Measurements from ENCODE around the gene CEP112.
"Not testable (repeated sequence)": the region's sequence is repeated elsewhere in the genome, so short reads cannot be mapped to it uniquely, and the experiment has no call there.

CEP112 gene

DNA sequence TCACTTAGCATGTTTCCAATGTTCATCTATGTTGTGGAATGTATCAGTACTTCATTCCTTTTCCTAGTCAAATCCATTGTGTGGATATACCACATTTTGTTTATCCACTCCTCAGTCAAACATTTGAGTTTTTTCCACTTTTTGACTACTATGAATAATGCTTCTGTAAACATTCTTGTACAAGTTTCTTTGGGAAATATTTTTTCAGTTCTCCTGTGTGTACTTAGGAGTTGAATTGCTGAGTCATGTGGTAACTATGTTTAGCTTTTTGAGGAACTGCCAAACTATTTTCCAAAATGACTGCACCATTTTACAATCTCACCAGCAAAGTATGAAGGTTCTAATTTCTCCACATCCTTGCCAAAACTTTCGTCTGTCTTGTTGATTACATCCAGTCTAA, 406.8 kb downstream of the CEP112 start:
- Histone ChIP-seq H3K4me1 (ENCODE audit: control insufficient read depth, insufficient read depth, low read length) (peaks cover 6% of the 10 kb centered on the region; the same call in 1 of the 2 replicates), H3K36me3 (ENCODE audit: control insufficient read depth, insufficient read depth, low read length) (no peaks in the 10 kb centered on the region), H3K4me3 (ENCODE audit: low read depth, low read length) (no peak overlapping the region), H3K9ac (ENCODE audit: low read depth, low read length) (no peak overlapping the region), H3K27me3 (ENCODE audit: control insufficient read depth, insufficient read depth, low read length) (no peaks in the 10 kb centered on the region), H3K9me3 (ENCODE audit: control insufficient read depth, insufficient read depth, low read length) (no peaks in the 10 kb centered on the region), H3K27ac (ENCODE audit: low read depth, low read length) (no peak overlapping the region)

DNA sequence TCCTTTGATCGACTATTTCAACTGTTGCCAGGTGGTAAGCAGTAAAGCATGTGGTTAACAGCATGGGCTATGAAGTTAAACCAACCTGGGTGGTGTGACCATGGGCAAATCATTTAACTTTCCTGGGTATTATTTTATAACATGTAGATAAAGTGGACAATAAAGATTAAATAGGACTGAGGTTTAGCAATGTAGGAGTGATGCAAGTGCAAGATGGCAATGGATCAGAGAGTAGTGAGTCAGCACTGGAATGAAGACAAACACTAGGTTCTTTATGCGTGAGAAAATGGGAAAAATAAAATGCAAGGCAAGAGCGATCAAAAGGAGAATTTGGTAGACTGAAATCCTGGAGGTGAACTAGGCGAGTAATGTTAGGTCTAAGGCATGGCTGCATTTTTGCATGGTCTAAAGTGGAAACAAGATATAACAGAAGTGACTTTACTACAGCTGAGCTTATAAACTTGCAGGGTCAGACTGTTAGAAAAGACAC, 408.0 kb downstream of the CEP112 start:
- no peaks in the 10 kb centered on the region for H3K36me3 ChIP-seq (ENCODE audit: control insufficient read depth, insufficient read depth, low read length)
- H3K27me3 ChIP-seq (ENCODE audit: control insufficient read depth, insufficient read depth, low read length), result no peaks in the 10 kb centered on the region
- no peak overlapping the region for H3K9ac ChIP-seq (ENCODE audit: low read depth, low read length)
- no peak overlapping the region for H3K27ac ChIP-seq (ENCODE audit: low read depth, low read length)
- peaks cover 4% of the 10 kb centered on the region; the same call in 1 of the 2 replicates for H3K4me1 ChIP-seq (ENCODE audit: control insufficient read depth, insufficient read depth, low read length)
- no peak overlapping the region for H3K4me3 ChIP-seq (ENCODE audit: low read depth, low read length)
- H3K9me3 ChIP-seq (ENCODE audit: control insufficient read depth, insufficient read depth, low read length), result no peaks in the 10 kb centered on the region

DNA sequence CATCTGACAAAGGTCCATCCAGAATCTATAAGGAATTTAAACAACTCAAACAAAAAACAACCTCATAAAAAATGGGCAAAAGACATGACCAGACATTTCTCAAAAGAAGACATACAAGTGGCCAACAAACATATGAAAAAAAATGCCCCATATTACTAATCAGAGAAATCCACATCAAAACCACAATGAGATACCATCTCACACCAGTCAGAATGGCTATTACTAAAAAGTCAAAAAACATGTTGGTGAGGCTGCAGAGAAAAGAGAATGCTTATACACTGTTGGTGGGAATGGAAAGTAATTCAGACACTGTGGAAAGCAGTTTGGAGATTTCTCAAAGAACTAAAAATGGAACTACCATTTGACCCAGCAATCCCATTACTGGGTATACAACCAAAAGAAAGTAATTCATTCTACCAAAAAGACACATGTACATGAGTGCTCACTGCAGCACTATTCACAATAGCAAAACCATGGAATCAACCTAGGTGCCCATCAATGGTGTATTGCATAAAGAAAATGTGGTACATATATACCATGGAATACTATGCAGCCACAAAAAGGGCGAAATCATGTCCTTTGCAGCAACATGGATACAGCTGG, 409.7 kb downstream of the CEP112 start:
- not testable (repeated sequence) for H3K27ac ChIP-seq (ENCODE audit: low read depth, low read length); H3K9me3 ChIP-seq (ENCODE audit: control insufficient read depth, insufficient read depth, low read length); H3K27me3 ChIP-seq (ENCODE audit: control insufficient read depth, insufficient read depth, low read length); H3K36me3 ChIP-seq (ENCODE audit: control insufficient read depth, insufficient read depth, low read length); H3K4me1 ChIP-seq (ENCODE audit: control insufficient read depth, insufficient read depth, low read length); H3K9ac ChIP-seq (ENCODE audit: low read depth, low read length); H3K4me3 ChIP-seq (ENCODE audit: low read depth, low read length)

DNA sequence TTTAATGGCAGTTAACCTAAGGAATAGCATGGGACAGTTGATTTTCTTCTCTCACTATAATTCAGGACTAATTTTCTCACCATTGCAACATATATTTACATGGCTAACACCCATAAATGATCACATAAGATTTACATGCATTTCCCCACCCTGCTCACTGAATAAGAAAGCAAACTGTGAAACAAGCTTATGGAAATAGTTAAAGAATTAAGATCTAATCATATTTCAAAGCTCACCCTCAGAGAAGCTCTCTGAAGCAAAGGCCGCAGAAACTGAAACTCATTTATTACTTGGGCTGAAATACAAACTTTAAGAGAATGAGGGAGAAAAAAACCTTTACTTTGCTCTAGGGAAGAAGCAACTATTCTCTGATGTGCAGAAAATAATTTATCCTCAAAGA, 411.8 kb downstream of the CEP112 start:
- H3K9me3 ChIP-seq (ENCODE audit: control insufficient read depth, insufficient read depth, low read length), result no peaks in the 10 kb centered on the region
- H3K9ac ChIP-seq (ENCODE audit: low read depth, low read length), result no peak overlapping the region
- H3K36me3 ChIP-seq (ENCODE audit: control insufficient read depth, insufficient read depth, low read length), result no peaks in the 10 kb centered on the region
- H3K27ac ChIP-seq (ENCODE audit: low read depth, low read length), result no peak overlapping the region
- no peaks in the 10 kb centered on the region for H3K4me1 ChIP-seq (ENCODE audit: control insufficient read depth, insufficient read depth, low read length)
- no peaks in the 10 kb centered on the region for H3K27me3 ChIP-seq (ENCODE audit: control insufficient read depth, insufficient read depth, low read length)
- no peak overlapping the region for H3K4me3 ChIP-seq (ENCODE audit: low read depth, low read length)

DNA sequence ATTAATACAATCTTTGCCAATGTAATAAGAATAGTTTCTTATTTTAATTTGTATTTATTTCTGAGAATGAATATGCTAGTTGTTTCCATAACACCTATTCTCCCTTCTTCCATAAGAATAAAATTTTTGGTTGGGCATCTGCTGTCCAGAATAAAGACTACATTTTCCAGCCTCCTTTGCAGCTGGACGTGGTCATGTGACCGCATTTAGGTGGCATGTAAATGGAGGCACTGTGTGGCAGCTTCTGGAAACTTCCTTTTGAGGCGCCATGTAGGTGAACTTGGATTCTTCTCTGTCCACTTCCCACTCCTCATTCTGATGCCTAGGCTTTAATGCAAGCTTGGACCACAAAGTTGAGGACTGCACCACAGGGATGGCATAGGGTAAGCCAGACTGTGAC, 415.0 kb downstream of the CEP112 start:
- no peak overlapping the region for H3K27ac ChIP-seq (ENCODE audit: low read depth, low read length)
- H3K4me1 ChIP-seq (ENCODE audit: control insufficient read depth, insufficient read depth, low read length), result no peaks in the 10 kb centered on the region
- no peaks in the 10 kb centered on the region for H3K9me3 ChIP-seq (ENCODE audit: control insufficient read depth, insufficient read depth, low read length)
- no peak overlapping the region for H3K4me3 ChIP-seq (ENCODE audit: low read depth, low read length)
- no peaks in the 10 kb centered on the region for H3K36me3 ChIP-seq (ENCODE audit: control insufficient read depth, insufficient read depth, low read length)
- no peaks in the 10 kb centered on the region for H3K27me3 ChIP-seq (ENCODE audit: control insufficient read depth, insufficient read depth, low read length)
- no peak overlapping the region for H3K9ac ChIP-seq (ENCODE audit: low read depth, low read length)

DNA sequence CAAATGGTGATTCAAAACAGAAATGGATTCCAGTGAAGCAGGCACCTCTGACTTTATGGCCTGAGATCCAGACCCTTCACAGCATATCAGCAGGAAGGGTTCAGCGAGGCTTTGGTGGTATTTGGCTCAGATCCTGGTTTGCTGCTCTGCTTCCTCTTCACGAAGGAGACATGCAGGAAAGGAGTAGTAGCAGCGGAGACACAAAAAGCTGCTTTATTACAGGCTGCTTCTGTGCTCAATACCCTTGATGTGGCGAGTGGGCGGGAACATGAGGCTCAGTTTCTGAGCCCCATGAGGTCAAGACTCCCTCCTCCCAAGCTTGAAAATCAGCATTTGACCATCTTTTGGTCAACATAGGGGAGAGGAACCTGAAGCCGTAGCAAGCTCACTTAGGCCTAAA, 417.1 kb downstream of the CEP112 start:
- no peak overlapping the region for H3K9ac ChIP-seq (ENCODE audit: low read depth, low read length)
- H3K27me3 ChIP-seq (ENCODE audit: control insufficient read depth, insufficient read depth, low read length), result no peaks in the 10 kb centered on the region
- H3K4me1 ChIP-seq (ENCODE audit: control insufficient read depth, insufficient read depth, low read length), result no peaks in the 10 kb centered on the region
- no peak overlapping the region for H3K27ac ChIP-seq (ENCODE audit: low read depth, low read length)
- H3K36me3 ChIP-seq (ENCODE audit: control insufficient read depth, insufficient read depth, low read length), result no peaks in the 10 kb centered on the region
- H3K9me3 ChIP-seq (ENCODE audit: control insufficient read depth, insufficient read depth, low read length), result no peaks in the 10 kb centered on the region
- no peak overlapping the region for H3K4me3 ChIP-seq (ENCODE audit: low read depth, low read length)

DNA sequence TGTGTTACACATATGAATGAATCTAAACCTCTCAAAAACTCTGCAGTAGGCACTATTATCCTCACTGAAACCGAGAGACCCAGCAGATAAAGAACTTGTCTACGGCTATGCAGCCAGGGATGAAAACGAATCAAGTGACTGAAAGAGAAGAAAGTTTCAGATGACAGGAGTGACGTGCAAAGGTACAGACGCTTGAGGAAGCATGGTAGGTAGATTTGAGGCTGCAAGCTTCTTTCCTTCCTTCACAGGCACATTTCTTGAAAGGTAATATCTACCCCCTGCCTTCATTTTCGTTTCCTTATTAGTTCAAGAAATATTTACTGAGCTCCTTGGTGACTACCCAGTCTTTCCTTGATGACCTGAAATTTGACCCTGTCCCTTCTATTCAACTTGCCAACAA, 418.9 kb downstream of the CEP112 start:
- no peak overlapping the region for H3K9ac ChIP-seq (ENCODE audit: low read depth, low read length)
- H3K4me3 ChIP-seq (ENCODE audit: low read depth, low read length), result no peak overlapping the region
- H3K27ac ChIP-seq (ENCODE audit: low read depth, low read length), result no peak overlapping the region
- no peaks in the 10 kb centered on the region for H3K4me1 ChIP-seq (ENCODE audit: control insufficient read depth, insufficient read depth, low read length)
- H3K36me3 ChIP-seq (ENCODE audit: control insufficient read depth, insufficient read depth, low read length), result no peaks in the 10 kb centered on the region
- H3K27me3 ChIP-seq (ENCODE audit: control insufficient read depth, insufficient read depth, low read length), result no peaks in the 10 kb centered on the region
- no peaks in the 10 kb centered on the region for H3K9me3 ChIP-seq (ENCODE audit: control insufficient read depth, insufficient read depth, low read length)

DNA sequence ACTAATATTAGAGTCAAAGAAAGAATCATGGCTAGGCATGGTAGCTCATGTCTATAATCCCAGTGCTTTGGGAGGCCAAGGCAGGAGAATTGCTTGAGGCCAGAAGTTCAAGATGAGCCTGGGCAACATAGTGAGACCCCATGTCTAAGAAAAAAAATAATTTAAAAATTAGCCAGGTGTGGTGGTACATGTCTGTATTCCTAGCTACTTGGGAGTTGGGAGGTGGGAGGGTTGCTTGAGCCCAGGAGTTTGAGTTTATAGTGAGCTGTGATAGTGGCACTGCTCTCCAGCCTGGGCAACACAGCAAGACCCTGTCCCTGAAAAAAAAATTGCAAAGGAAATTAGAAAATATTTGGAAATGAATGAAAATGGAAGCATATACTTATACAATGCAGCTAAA, 420.2 kb downstream of the CEP112 start:
- no peaks in the 10 kb centered on the region for H3K36me3 ChIP-seq (ENCODE audit: control insufficient read depth, insufficient read depth, low read length)
- H3K27ac ChIP-seq (ENCODE audit: low read depth, low read length), result no peak overlapping the region
- H3K4me1 ChIP-seq (ENCODE audit: control insufficient read depth, insufficient read depth, low read length), result no peaks in the 10 kb centered on the region
- no peaks in the 10 kb centered on the region for H3K9me3 ChIP-seq (ENCODE audit: control insufficient read depth, insufficient read depth, low read length)
- no peak overlapping the region for H3K4me3 ChIP-seq (ENCODE audit: low read depth, low read length)
- H3K9ac ChIP-seq (ENCODE audit: low read depth, low read length), result no peak overlapping the region
- no peaks in the 10 kb centered on the region for H3K27me3 ChIP-seq (ENCODE audit: control insufficient read depth, insufficient read depth, low read length)

DNA sequence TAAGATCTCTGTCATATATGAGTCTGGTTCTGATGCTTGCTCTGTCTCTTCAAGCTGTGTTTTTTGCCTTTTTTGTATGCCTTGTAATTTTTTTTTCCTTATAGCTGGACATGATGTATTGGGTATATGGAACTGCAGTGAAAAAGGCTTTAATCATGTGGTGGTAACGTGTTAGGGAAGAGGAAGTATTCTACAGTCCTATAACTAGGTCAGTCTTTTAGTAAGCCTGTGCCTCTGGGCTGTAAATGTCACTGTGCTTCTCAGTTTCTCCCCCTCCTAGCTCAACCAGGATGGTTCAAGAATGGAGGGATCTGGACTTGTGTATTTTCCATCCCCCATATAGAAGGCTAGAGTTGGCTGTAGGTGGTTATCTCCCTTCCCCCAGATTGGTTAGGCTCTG, 428.1 kb downstream of the CEP112 start:
- no peak overlapping the region for H3K27ac ChIP-seq (ENCODE audit: low read depth, low read length)
- no peak overlapping the region for H3K9ac ChIP-seq (ENCODE audit: low read depth, low read length)
- H3K36me3 ChIP-seq (ENCODE audit: control insufficient read depth, insufficient read depth, low read length), result no peaks in the 10 kb centered on the region
- no peaks in the 10 kb centered on the region for H3K4me1 ChIP-seq (ENCODE audit: control insufficient read depth, insufficient read depth, low read length)
- no peak overlapping the region for H3K4me3 ChIP-seq (ENCODE audit: low read depth, low read length)
- H3K9me3 ChIP-seq (ENCODE audit: control insufficient read depth, insufficient read depth, low read length), result no peaks in the 10 kb centered on the region
- no peaks in the 10 kb centered on the region for H3K27me3 ChIP-seq (ENCODE audit: control insufficient read depth, insufficient read depth, low read length)

DNA sequence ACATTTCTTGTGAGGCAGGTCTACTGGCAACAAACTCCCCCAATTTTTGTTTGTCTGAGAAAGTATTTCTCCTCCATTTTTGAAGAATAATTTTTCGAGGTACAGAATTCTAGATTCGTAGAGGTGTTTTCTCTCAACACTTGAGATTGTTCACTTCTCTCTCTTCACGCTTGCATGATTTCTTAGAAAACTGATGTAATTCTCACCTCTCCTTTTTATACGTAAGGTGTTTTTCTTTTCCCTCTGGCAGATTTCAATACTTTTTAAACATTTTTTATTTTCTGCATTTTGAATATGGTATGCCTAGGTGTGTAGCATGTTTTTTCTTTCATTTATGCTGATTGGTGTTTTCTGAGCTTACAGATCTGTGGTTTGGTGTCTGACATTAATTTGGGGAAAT, 429.0 kb downstream of the CEP112 start:
- no peak overlapping the region for H3K4me3 ChIP-seq (ENCODE audit: low read depth, low read length)
- H3K27me3 ChIP-seq (ENCODE audit: control insufficient read depth, insufficient read depth, low read length), result no peaks in the 10 kb centered on the region
- no peaks in the 10 kb centered on the region for H3K9me3 ChIP-seq (ENCODE audit: control insufficient read depth, insufficient read depth, low read length)
- H3K36me3 ChIP-seq (ENCODE audit: control insufficient read depth, insufficient read depth, low read length), result no peaks in the 10 kb centered on the region
- H3K27ac ChIP-seq (ENCODE audit: low read depth, low read length), result no peak overlapping the region
- H3K4me1 ChIP-seq (ENCODE audit: control insufficient read depth, insufficient read depth, low read length), result no peaks in the 10 kb centered on the region
- H3K9ac ChIP-seq (ENCODE audit: low read depth, low read length), result no peak overlapping the region

DNA sequence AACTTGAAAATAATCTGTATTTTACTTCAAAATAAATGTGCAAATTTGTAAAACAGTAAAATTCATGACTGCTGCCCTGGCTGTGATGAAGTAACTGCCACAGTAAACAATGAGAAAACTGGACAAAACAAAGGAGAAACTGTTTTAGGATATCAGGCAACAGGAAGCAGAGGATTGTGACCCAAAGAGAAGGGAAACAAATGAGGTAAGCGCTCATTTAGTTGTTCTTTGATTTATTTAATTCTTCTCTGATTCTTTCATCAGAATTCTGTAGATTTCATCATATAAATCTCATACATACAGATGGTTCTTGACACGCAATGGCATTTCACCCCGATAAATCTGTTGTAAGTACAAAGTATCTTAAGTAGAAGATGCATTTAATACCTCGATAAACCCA, 432.4 kb downstream of the CEP112 start:
- Histone ChIP-seq H3K27ac (ENCODE audit: low read depth, low read length) (no peak overlapping the region), H3K36me3 (ENCODE audit: control insufficient read depth, insufficient read depth, low read length) (no peaks in the 10 kb centered on the region), H3K4me3 (ENCODE audit: low read depth, low read length) (no peak overlapping the region), H3K9ac (ENCODE audit: low read depth, low read length) (no peak overlapping the region), H3K4me1 (ENCODE audit: control insufficient read depth, insufficient read depth, low read length) (no peaks in the 10 kb centered on the region), H3K9me3 (ENCODE audit: control insufficient read depth, insufficient read depth, low read length) (no peaks in the 10 kb centered on the region), H3K27me3 (ENCODE audit: control insufficient read depth, insufficient read depth, low read length) (no peaks in the 10 kb centered on the region)

DNA sequence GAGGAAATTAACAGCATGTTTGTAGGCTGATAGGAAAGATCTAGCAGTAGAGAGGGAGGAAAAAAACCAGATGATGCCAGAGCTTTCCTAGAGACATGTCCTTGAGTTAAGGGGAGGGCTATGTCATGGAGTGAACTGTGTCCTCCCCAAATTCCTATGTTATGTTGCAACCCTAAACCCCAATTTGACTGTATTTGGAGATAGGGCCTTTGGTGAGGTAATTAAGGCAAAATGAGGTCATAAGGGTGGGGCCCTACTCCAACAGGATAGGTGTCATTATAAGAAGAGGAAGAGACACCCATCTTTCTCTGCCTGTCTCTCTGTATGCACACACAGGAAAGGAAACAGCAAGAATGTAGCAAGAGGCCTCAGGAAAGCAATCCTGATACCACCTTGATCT, 435.2 kb downstream of the CEP112 start:
- Histone ChIP-seq H3K27ac (ENCODE audit: low read depth, low read length) (no peak overlapping the region), H3K4me3 (ENCODE audit: low read depth, low read length) (no peak overlapping the region), H3K9me3 (ENCODE audit: control insufficient read depth, insufficient read depth, low read length) (no peaks in the 10 kb centered on the region), H3K4me1 (ENCODE audit: control insufficient read depth, insufficient read depth, low read length) (no peaks in the 10 kb centered on the region), H3K27me3 (ENCODE audit: control insufficient read depth, insufficient read depth, low read length) (no peaks in the 10 kb centered on the region), H3K9ac (ENCODE audit: low read depth, low read length) (no peak overlapping the region), H3K36me3 (ENCODE audit: control insufficient read depth, insufficient read depth, low read length) (no peaks in the 10 kb centered on the region)

Measured in HUES48 (cell line).